Neural progenitor cell (in vitro differentiated cells): ENCODE measurements around the gene HOXC9.

Experiments used
- CTCF ChIP-seq: fragments of 200-600 bp; sonication (generic); IDR thresholded peaks from 2 replicates; pipeline ENCODE4 v1.5.1; 2017; ENCODE audit warnings: antibody characterized with exemption, mild to moderate bottlenecking
- EZH2phosphoT487 ChIP-seq: fragments of 200-600 bp; sonication (generic); IDR thresholded peaks from 2 replicates; pipeline ENCODE4 v1.6.1; 2017; ENCODE audit warnings: antibody characterized with exemption

GRCh38 chr12:53973236-53974042, 26.5 kb upstream of the HOXC9 start:
- no peak for TF ChIP-seq CTCF
- TF ChIP-seq EZH2phosphoT487, result peak; percentile 99
